ENCODE data around the gene ARHGEF33.
A peak's percentile ranks its signal among the peaks of the same experiment; 100 is the strongest.

ARHGEF33 gene

DNA sequence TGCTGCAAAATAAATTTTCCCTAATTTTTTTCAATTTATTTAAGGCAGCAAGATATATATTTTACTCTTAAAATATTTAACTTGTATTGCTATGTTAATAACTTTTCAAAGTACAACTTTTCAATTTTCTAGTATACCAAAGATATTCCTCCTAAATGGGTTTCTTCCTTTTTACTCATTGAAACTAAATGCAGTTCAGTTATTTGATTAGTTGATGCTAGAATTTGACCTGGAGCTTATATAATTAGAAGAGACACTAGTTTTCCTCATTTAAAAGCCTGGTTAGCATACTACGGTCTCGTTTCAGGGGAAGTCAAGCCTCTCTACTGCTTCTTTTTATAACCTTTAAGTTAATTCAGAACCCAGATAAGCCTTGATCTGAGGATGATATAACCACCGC is at the start of gene ARHGEF33:
TSS of gene ARHGEF33 (plus strand) at position 301 of the 400 bp plus-strand sequence. CDS start 29,573 bp downstream, outside the sequence.
- no peak for DNase-seq

DNA sequence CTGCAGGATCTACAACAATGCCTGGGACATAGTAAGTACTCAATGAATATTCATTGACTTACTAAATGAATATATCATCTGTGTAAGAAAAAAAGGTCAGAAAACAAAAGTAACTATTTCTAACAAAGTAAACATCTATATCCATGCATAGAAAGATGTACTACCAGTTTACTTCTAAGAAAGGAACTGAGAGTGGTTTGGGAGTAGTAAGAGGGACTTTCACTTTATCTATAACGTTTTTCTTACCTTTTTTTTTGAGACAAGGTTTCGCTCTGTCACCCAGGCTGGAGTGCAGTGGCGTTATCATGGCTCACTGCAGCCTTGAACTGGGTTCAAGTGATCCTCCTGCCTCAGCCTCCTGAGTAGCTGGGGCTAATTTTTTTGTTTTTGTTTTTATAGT is 39.6 kb upstream of the ARHGEF33 start:
- no peak for DNase-seq

DNA sequence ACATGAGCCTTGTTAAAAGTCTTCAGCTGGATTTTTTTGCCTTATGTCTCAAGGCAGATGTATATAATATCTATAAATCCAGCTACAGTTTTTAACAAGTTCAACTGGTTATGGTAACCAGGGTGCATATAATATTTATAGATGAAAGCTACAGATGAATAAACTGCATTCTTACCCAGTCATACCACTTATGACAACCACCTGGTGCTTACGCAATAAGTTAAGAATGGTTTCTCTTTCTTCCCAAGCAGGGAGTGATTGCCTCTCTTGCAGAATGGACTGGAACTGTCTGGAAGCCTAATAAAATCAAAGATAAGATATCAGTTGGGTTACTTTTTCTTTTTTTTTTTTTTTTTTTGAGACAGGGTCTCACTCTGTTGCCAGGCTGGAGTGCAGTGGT is 33.5 kb upstream of the ARHGEF33 start:
- DNase-seq: no peak

DNA sequence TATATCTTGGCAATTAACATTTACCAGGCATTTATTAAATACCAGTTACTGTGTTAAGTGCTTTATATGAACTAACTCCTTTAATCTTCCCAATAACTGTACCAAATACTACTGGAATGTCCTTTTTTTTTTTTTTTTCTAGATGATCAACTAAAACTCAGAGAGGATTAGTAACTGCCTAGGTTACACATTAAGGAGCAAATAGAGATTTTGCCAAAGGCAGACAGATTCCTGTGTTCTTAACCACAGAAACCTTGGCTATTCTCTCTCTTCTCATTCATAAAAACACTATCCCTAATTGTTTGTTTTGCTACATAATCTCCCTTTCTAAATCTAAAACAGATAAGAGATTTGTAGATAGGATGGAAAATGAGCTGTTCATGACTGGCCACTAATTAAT is 27.2 kb upstream of the ARHGEF33 start:
- DNase-seq: no peak

DNA sequence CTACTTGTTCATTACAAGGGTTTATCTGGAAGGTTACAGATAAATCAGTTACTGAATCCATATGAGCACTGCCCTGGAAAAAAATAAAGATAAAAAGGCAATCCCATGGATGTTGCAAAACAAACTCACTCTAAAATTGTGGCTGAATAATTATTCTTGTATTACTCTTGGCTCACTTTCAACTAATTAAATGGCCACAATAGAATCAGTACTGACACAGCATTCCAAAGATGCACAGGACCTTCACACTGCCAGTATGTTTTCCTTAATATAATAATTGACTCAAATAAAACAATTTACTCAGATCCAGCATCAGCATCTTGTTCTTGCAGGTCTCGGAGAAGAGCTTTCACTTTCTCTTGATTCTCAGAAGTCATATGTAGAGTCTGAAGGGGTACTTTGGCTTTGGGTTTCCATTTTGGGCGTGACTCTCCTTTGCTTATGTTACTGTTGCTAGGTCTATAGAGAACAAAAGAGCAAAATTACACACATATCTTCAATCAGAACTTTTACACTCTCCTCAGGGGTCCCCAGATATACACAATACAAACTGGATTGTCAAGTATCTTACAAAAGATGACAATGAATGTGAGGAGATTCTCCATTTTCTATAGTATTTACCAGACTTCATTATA is 26.5 kb upstream of the ARHGEF33 start:
- no peak for DNase-seq

DNA sequence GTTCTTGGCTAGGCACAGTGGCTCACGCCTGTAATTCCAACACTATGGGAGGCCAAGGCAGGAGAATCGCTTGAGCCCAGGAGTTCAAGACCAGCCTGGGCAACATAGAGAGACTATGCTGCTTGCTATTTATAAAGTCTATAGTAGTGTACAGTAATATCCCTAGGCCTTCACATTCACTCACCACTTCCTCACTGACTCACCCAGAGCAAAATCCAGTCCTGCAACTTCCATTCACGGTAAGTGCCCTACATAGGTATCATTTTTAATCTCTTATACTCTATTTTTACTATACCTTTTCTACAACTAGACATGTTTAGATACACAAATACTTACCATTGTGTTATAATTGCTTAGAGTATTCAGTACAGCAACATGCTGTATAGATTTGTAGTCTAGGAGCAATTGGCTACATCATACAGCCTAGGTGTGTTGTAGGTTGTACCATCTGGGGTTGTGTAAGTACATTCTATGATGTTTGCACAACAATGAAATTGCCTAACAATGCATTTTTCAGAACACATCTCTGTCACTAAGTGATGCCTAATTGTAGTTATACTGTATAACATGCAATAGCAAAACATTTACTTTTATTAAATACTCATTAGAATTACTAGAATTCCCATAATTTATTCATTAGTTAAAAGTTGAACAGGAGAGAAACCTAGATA is 22.8 kb upstream of the ARHGEF33 start:
- DNase-seq: no peak

DNA sequence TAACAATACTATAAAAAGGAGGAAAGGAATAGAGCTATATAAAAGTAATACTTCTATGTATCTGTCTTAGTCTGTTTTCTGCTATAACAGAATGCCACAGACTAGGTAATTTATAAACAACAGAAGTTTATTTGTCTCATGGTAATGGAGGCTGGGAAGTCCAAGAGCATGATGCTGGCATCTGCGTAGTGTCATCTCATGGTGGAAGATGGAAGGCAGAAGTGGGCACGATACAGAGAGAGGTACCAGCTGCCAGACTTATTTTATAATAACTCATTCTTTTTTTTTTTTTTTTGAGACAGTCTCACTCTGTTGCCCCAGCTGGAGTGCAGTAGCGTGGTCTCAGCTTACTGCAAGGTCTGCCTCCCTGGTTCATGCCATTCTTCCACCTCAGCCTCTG is 18.2 kb upstream of the ARHGEF33 start:
- no peak for DNase-seq

DNA sequence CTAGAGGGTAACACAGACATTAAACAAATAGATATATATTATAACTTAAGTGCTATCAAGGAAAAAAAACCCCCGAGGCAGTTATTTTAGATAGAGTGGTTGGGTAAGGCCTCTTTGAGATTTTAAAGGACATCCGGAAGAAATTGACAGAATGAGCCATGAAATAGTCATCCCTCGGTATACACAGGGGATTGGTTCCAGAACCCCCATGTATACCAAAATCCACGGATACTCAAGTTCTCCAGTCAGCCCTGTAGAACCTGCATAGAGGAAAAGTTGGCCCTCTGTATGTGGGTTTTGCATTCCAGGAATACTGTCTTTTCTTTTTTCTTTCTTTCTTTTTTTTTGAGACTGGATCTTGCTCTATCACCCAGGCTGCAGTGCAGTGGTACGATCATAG is 15.9 kb upstream of the ARHGEF33 start:
- no peak for DNase-seq

DNA sequence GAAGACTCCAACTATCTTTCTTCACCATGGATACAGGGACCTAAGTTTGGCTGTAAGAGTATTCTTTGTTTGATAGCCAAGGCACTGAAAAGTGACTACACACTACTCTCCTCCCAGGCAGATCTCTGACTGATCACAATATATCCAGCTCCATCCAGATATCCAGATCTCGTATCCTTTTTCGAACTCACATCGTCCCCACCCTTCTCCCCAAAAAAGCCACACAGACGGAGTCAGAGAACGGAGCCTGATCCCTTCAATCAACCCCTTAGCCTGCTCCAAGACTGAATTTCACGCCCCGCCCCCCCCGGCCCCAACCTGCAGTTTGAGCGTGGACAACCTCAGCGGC is 14.5 kb upstream of the ARHGEF33 start:
- DNase-seq: peak in 1 of 56 donors; percentile 21

DNA sequence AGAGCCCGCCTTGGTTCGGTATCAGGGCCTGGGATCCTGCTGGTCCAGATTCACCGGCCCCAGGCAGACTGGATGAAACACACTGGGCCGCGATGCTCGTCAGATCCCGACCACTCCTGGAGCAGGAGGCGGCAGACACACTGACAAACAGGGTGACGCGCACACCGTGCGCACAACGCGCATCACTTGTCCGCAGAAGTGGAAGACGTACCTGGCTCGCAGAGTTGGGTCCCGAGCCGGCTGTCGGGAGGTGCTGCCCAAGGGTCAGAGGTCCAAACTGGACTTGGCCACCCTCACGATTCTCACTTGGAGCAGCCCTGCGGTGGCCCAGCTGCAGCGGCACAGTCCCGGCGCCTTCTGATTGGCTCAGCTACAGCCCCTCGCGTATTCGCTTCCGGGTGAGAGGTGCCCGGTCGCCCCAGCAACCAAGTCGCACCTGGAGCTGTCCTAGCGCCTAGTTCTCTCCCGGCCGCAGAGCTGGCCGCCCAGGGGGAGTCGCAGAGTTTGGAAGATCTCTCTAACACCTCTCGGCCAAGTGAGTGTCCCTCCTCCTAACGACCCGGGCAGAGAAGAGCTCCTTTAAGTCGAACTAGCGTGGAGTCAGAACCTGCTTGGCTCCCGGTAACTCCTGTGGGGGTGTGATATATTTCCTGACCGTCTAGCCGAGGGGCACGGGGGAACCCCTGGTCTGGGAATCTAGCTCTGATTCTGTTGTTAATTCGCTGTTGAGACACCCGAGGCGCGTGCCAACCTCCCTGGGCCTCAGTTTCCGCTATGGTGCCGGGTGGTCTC is 13.9 kb upstream of the ARHGEF33 start, which contains the start of the genes DHX57 and MORN2:
TSS of gene DHX57 (minus strand) at position 359 of the 792 bp plus-strand sequence. CDS start 7,529 bp downstream, outside the sequence.
TSS of gene MORN2 (plus strand) at position 401 of the 792 bp plus-strand sequence.
- peak; percentile 21 to 94 (median 77) for DNase-seq

DNA sequence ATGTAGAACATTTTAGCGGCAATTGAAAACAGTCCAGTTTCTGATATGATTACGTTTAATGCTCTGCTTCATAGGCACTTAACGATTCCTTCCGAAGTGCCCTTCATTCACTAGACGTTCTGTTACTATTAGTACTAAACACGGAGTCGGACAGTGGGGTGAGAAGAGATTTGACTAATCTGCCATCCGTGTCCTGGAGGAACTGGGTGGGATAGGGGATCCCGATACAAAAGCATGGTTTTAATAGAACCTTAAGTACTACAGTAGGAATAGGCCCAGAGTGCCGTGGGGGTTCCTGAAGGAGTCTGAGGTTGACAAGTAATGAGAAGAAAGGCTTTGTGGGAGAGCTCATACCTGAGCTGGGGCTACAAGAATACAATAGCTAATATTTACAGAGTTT is 13.3 kb upstream of the ARHGEF33 start:
- no peak for DNase-seq

DNA sequence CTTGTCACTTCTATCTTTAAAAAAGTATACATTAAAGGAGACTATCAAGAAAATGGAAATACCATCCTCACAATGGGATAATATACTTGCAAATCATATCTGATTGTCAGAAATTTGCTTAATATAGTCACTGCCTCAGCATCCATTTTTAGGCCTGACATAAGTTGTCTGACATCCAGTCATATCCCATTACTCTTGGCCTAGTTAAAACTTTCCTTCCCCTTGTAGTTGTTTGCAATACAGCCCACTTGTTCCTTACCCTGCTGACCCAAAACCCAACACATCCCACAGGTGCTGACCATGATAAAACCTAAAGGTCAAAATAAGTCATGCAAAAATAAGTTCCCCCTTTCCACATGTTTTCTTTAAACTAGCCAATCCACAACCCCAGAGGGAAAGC is 3.6 kb upstream of the ARHGEF33 start:
- DNase-seq: no peak

DNA sequence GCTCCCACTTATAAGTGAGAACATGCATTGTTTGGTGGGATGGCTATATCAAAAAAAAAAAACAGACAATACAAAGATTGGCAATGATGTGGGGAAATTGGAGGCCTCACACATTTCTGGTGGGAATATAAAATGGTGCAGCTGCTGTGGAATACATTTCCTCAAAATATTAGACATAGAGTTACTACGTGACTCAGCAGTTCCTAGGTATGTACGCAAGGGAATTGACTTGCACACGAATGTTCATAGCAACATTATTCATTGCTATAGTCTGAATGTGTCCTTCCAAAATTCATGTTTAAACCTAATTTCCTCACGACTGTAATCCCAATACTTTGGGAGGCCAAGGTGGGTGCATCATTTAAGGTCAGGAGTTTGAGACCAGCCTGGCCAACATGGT is 2.3 kb upstream of the ARHGEF33 start:
- no peak for DNase-seq

DNA sequence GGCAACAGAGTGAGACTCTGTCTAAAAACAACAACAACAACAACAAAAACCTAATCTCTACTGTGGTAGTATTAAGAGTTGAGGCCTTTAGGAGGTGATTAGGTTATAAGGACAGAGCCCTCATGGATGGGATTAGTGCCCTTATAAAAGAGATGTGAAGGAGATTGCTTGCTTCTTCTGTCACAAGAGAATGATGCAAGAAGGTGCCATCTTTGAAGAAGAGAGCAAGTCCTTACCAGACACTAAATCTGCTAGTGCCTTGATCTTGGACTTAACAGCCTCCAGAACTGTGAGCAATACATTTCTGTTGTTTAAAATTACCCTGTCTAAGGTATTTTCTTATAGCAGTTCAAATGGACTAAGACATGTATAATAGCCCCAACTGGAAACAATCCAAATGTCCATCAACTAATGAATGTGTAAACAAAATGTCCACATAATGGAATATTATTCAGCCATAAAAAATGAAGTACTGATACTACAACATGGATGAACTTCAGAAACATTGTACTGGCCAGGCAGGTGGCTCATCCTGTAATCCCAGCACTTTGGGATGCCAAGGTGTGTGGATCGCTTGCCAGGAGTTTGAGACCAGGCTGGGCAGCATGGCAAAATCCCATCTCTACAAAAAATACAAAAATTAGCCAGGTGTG is 1.6 kb upstream of the ARHGEF33 start:
- DNase-seq: no peak

DNA sequence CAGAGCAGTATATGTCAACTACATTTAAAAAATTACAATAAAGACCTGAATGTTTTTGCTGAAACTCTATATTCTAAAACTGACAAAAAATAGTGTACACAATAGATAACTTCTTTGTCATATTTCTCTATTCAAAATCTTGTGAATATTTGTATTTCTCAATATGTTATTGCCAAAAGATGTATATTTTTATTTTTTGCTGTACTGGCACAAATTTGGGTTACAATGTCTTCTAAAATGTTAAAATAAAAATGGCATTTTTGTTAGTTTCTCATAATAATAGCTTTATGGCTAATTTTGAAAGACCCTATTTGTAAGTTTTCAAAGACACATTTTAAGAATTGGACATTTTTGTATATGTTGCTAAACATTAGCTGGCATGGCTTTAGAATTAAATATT is 630 bp upstream of the ARHGEF33 start:
- DNase-seq: no peak

DNA sequence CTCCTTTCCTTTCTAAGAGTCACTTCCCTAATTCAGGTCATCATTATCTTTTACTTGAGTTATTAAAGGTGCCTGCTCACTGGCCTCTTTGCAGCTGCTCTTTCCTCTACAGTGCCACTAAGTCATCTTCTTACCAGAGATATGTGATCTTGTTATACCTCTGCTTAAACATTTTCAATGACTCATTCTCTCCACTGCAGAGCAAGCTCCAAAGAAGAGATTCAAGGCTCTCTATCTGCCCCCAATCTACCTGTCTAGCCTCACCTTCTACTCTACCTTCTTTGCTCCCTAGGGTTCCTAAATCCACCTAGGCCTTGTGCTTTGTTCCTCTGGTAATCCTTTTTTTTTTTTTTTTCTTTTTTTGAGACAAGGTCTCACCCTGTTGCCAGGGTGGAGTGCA is 3.1 kb downstream of the ARHGEF33 start:
- no peak for DNase-seq

DNA sequence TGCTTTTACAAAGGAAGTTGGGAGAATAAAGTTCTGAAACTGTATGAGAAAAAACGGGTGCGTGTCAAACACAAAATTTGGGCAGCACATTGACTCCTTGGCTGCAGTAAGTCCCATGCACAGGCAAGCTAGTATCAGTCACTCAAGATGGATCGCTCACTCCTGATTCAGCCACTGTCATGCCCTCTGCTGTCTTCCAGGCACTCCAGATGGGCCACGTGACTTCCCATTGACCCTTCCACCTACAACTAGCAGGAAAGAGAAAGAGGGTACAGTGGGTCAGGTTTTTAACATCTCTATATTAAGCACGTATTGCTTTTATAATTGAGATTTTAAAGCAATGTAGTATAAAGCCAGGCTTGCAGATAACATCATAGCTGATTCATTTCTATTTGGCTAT is 8.6 kb downstream of the ARHGEF33 start:
- no peak for DNase-seq

DNA sequence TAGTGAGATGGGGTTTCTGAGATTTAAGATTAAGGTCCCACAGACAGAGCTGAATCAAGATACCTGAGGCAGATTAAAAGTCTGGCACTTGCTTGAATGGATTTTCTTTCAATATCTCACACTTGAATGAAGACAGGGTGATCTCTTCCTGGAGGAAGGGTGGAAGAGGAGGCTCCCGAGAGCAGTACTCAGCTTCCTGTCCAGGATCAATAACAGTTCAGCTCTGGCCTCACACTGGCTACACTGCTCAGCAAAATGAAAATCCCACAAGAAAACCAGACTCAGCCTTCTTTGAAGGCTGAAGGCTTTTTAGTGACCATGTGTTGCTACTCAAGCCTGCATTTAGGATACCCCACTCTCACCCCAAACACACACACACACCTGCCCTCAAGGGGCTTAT is 11.1 kb downstream of the ARHGEF33 start:
- no peak for DNase-seq

DNA sequence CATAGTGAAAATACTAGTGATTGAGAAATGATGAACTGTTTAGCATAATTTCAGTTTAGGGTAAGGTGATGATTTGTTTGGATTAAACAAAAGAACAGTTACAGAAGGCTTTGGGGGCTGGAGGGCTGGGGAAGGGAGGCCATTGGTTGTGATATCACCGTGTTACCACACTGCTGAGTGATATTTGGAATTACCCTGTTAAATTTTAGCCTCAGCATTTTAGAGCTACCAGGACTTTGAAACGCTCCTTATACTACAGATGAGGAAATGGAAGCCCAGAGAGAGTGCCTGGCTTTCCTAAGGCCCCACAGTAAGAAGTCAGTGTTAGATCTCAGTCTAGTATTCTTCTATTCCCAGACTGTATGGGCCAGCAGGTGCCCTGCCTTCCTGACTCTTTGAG is 15.6 kb downstream of the ARHGEF33 start:
- no peak for DNase-seq

DNA sequence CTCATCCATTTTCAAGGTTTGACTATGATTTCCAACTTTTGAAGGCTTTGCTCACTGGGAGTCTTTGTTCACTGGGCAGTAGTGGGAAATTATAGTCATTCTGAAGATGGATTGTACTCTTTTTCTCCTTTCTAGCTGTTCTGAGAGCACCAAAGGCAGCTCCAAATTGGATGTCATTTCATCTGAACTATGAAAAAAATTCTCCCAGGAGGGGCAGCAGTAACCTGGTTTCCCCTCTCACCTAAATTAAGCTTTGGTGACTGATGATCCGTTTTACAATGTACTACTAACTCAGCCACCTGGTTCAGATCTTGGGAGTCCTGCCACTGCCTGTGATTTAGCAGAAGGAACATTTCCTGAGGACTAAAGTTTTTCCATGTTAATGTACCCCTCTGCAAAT is 17.6 kb downstream of the ARHGEF33 start:
- no peak for DNase-seq

DNA sequence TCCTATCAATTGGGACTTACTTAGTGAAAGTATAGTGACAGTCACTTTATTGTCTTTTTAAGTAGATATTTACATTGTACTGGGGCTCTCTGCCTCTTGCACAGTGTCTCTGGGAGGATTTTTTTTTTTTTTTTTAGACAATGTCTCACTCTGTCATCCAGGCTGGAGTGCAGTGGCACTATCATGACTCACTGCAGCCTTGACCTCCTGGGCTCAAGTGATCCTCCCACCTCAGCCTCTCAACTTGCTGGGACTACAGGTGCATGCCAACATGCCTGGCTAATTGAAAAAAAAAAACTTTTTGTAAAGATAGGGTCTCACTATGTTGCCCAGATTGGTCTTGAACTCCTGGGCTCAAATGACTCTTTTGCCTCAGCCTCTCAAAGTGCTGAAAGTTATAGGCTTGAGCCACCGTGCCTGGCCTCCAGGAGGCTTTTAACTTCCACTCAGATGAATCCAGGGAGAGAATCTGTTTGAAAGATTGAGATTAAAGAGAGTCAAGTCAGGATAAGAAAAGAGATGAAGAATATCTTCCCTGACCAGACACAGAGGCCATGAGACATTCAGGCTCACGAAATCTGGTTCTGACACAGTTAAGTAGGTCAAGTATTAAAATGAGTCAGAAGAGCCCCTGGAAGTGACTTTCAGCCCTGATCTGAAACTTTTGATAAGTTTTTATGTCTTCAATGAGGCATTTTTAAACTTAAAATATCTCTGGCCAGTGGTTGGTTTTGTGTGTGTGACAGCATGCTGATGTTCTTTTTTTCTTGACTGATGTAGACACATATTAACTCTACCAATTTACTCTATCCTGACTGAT is 18.3 kb downstream of the ARHGEF33 start:
- no peak for DNase-seq

Measured in nucleus accumbens (tissue), 56 donors.